ENCODE measurements around the gene RAI2.

RAI2 gene

DNA sequence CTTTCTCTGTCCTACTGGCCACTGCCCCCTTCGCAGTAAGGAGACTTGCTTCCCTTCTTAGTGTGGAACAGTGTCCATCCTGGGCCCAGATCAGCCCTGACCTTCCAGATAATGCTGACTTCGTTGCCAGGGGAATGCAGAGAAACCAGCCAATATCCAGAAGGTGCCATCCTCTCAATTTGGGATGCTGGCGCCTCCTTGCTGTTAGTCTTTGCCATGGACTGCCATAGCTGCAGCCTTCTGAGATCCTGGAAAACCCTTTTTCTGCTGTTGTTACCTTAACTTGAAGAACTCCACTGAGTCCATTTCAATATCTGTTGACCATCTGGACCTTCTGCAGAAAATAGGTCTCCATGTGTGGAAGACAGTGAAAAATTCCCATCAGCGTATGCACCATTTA is 21.8 kb downstream of the RAI2 start:
- H3K14ac ChIP-seq (ENCODE audit: low read length) = no peak overlapping the region
- no peaks in the 10 kb centered on the region for H3K79me1 ChIP-seq (ENCODE audit: low read depth, low read length)
- no peak overlapping the region for H2BK120ac ChIP-seq (ENCODE audit: low read depth, low read length)
- H2AFZ ChIP-seq (ENCODE audit: low read length) = no peak overlapping the region
- no peak overlapping the region for H3K9ac ChIP-seq (ENCODE audit: low read depth, low read length, poor library complexity)
- no peak overlapping the region for H2BK15ac ChIP-seq (ENCODE audit: low read length)
- no peak overlapping the region for H3K18ac ChIP-seq (ENCODE audit: low read length)
- H3K4me2 ChIP-seq (ENCODE audit: insufficient read depth, low read length, poor library complexity, severe bottlenecking) = no peak overlapping the region
- H3K27ac ChIP-seq (replicated peaks; ENCODE audit: low read length) = no peak overlapping the region
- peaks cover 0 to 31% (median 0%) of the 10 kb centered on the region in 3 experiments for H3K27me3 ChIP-seq (ENCODE audit: control insufficient read depth in 3 of 3, insufficient read depth in 3 of 3, low read depth in 1 of 3, low read length in 3 of 3)
- no peak overlapping the region for H3K4ac ChIP-seq (ENCODE audit: low read length)
- no peak overlapping the region for H2AK5ac ChIP-seq (ENCODE audit: low read depth, low read length)
- no CpG with 5 or more reads among the region's 4 CpGs for WGBS, 2 donors (ENCODE audit: extremely low coverage in 2 of 2, insufficient read length in 2 of 2, insufficient replicate concordance in 1 of 2)
- no peaks in the 10 kb centered on the region for H3K36me3 ChIP-seq (replicated peaks in 1 of 2; ENCODE audit: control insufficient read depth in 2 of 2, insufficient read depth in 2 of 2, low read length in 2 of 2)
- H3K23ac ChIP-seq (ENCODE audit: low read depth, low read length, poor library complexity) = no peak overlapping the region
- no peak overlapping the region for H2BK12ac ChIP-seq (ENCODE audit: low read length)
- H2BK5ac ChIP-seq (ENCODE audit: low read length) = no peak overlapping the region
- H3K9me3 ChIP-seq (replicated peaks in 1 of 2; ENCODE audit: control insufficient read depth in 2 of 2, insufficient read depth in 1 of 2, low read depth in 1 of 2, low read length in 2 of 2) = no peaks in the 10 kb centered on the region
- no peak overlapping the region for H3K4me3 ChIP-seq (ENCODE audit: low read length in 2 of 2)
- no peaks in the 10 kb centered on the region for H3K4me1 ChIP-seq (ENCODE audit: control insufficient read depth in 2 of 2, insufficient read depth in 1 of 2, low read depth in 1 of 2, low read length in 2 of 2)
- no peak for DNase-seq (ENCODE audit: low spot score)
- H4K91ac ChIP-seq (ENCODE audit: low read depth, low read length, poor library complexity) = no peak overlapping the region
- H4K8ac ChIP-seq (ENCODE audit: low read depth, low read length) = no peak overlapping the region

GRCh38 chrX:17836830-17837229 is 24.3 kb downstream of the RAI2 start:
- Histone ChIP-seq H3K4me1 (ENCODE audit: control insufficient read depth in 2 of 2, insufficient read depth in 1 of 2, low read depth in 1 of 2, low read length in 2 of 2) (no peaks in the 10 kb centered on the region), H4K8ac (ENCODE audit: low read depth, low read length) (no peak overlapping the region), H3K27me3 (ENCODE audit: control insufficient read depth in 3 of 3, insufficient read depth in 3 of 3, low read depth in 1 of 3, low read length in 3 of 3) (peaks cover 0 to 35% (median 0%) of the 10 kb centered on the region in 3 experiments), H2BK5ac (ENCODE audit: low read length) (no peak overlapping the region), H2AFZ (ENCODE audit: low read length) (no peak overlapping the region), H2BK15ac (ENCODE audit: low read length) (no peak overlapping the region), H3K9me3 (replicated peaks in 1 of 2; ENCODE audit: control insufficient read depth in 2 of 2, insufficient read depth in 1 of 2, low read depth in 1 of 2, low read length in 2 of 2) (no peaks in the 10 kb centered on the region), H3K4me3 (ENCODE audit: low read length in 2 of 2) (no peak overlapping the region), H3K9ac (ENCODE audit: low read depth, low read length, poor library complexity) (no peak overlapping the region), H3K14ac (ENCODE audit: low read length) (no peak overlapping the region), H2BK12ac (ENCODE audit: low read length) (no peak overlapping the region), H3K23ac (ENCODE audit: low read depth, low read length, poor library complexity) (no peak overlapping the region), H4K91ac (ENCODE audit: low read depth, low read length, poor library complexity) (no peak overlapping the region), H3K36me3 (replicated peaks in 1 of 2; ENCODE audit: control insufficient read depth in 2 of 2, insufficient read depth in 2 of 2, low read length in 2 of 2) (no peaks in the 10 kb centered on the region), H3K4ac (ENCODE audit: low read length) (no peak overlapping the region), H3K4me2 (ENCODE audit: insufficient read depth, low read length, poor library complexity, severe bottlenecking) (no peak overlapping the region), H3K18ac (ENCODE audit: low read length) (no peak overlapping the region), H3K27ac (replicated peaks; ENCODE audit: low read length) (no peak overlapping the region), H3K79me1 (ENCODE audit: low read depth, low read length) (no peaks in the 10 kb centered on the region), H2BK120ac (ENCODE audit: low read depth, low read length) (no peak overlapping the region), H2AK5ac (ENCODE audit: low read depth, low read length) (no peak overlapping the region)
- DNase-seq (ENCODE audit: low spot score) = no peak
- WGBS, 2 donors (ENCODE audit: extremely low coverage in 2 of 2, insufficient read length in 2 of 2, insufficient replicate concordance in 1 of 2) = no CpG with 5 or more reads among the region's 3 CpGs

DNA sequence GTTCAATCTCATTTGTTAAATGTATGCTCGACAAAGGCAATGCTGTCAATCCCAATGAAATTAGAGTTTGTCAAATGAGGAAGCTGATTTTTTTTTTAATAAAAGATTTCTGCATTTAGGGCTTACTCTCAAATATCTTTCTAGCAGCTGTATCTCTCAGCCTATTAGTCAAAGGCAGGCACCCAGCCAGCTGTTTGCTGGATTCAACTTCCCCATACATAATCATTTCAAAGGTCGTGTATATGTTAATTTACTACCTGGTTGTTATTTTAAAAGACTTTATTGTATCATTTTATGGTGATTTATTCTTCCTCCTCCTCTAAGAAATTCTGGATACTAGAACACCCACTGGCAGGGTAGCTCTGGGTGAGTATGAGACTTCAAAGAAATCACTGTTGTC is 27.1 kb downstream of the RAI2 start:
- no peak overlapping the region for H4K8ac ChIP-seq (ENCODE audit: low read depth, low read length)
- no peaks in the 10 kb centered on the region for H3K79me1 ChIP-seq (ENCODE audit: low read depth, low read length)
- no peak overlapping the region for H3K27ac ChIP-seq (replicated peaks; ENCODE audit: low read length)
- H3K14ac ChIP-seq (ENCODE audit: low read length) = no peak overlapping the region
- H3K36me3 ChIP-seq (replicated peaks in 1 of 2; ENCODE audit: control insufficient read depth in 2 of 2, insufficient read depth in 2 of 2, low read length in 2 of 2) = no peaks in the 10 kb centered on the region
- no peak overlapping the region for H3K23ac ChIP-seq (ENCODE audit: low read depth, low read length, poor library complexity)
- no peak overlapping the region for H3K4me3 ChIP-seq (ENCODE audit: low read length in 2 of 2)
- no peak overlapping the region for H3K9ac ChIP-seq (ENCODE audit: low read depth, low read length, poor library complexity)
- H2AFZ ChIP-seq (ENCODE audit: low read length) = no peak overlapping the region
- H2AK5ac ChIP-seq (ENCODE audit: low read depth, low read length) = no peak overlapping the region
- H3K4ac ChIP-seq (ENCODE audit: low read length) = no peak overlapping the region
- H2BK120ac ChIP-seq (ENCODE audit: low read depth, low read length) = no peak overlapping the region
- H3K27me3 ChIP-seq (ENCODE audit: control insufficient read depth in 3 of 3, insufficient read depth in 3 of 3, low read depth in 1 of 3, low read length in 3 of 3) = peaks cover 0 to 40% (median 0%) of the 10 kb centered on the region in 3 experiments
- no peak overlapping the region for H2BK5ac ChIP-seq (ENCODE audit: low read length)
- H3K4me1 ChIP-seq (ENCODE audit: control insufficient read depth in 2 of 2, insufficient read depth in 1 of 2, low read depth in 1 of 2, low read length in 2 of 2) = no peaks in the 10 kb centered on the region
- DNase-seq (ENCODE audit: low spot score) = no peak
- no peak overlapping the region for H2BK15ac ChIP-seq (ENCODE audit: low read length)
- WGBS, 2 donors (ENCODE audit: extremely low coverage in 2 of 2, insufficient read length in 2 of 2, insufficient replicate concordance in 1 of 2) = no CpG with 5 or more reads among the region's 2 CpGs
- H3K4me2 ChIP-seq (ENCODE audit: insufficient read depth, low read length, poor library complexity, severe bottlenecking) = no peak overlapping the region
- no peak overlapping the region for H4K91ac ChIP-seq (ENCODE audit: low read depth, low read length, poor library complexity)
- H2BK12ac ChIP-seq (ENCODE audit: low read length) = no peak overlapping the region
- H3K9me3 ChIP-seq (replicated peaks in 1 of 2; ENCODE audit: control insufficient read depth in 2 of 2, insufficient read depth in 1 of 2, low read depth in 1 of 2, low read length in 2 of 2) = no peaks in the 10 kb centered on the region
- no peak overlapping the region for H3K18ac ChIP-seq (ENCODE audit: low read length)

DNA sequence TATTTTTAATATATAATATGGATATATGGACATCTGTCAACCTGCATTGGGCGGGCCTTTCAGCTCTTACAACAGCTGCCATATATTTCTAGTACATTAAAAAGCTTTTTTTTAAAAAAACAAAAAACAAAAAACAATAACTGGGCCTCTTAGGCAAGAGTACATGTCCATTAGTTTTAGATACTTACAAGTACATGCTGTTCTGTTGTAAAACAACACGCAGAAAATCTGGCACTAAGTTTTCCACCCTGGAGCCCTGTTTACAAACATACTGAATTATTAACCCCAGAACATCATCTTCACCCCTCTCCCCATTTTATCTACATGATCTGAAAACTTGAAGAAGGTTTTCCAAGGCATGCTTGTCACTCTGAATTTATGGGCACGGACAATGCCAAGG is 29.8 kb downstream of the RAI2 start:
- Histone ChIP-seq H3K4me3 (ENCODE audit: low read length in 2 of 2) (no peak overlapping the region), H3K14ac (ENCODE audit: low read length) (no peak overlapping the region), H3K23ac (ENCODE audit: low read depth, low read length, poor library complexity) (no peak overlapping the region), H2AFZ (ENCODE audit: low read length) (no peak overlapping the region), H2BK5ac (ENCODE audit: low read length) (no peak overlapping the region), H3K27me3 (ENCODE audit: control insufficient read depth in 3 of 3, insufficient read depth in 3 of 3, low read depth in 1 of 3, low read length in 3 of 3) (peaks cover 0 to 30% (median 0%) of the 10 kb centered on the region in 3 experiments), H3K36me3 (replicated peaks in 1 of 2; ENCODE audit: control insufficient read depth in 2 of 2, insufficient read depth in 2 of 2, low read length in 2 of 2) (no peaks in the 10 kb centered on the region), H2BK120ac (ENCODE audit: low read depth, low read length) (no peak overlapping the region), H3K18ac (ENCODE audit: low read length) (no peak overlapping the region), H3K9ac (ENCODE audit: low read depth, low read length, poor library complexity) (no peak overlapping the region), H3K27ac (replicated peaks; ENCODE audit: low read length) (no peak overlapping the region), H3K4ac (ENCODE audit: low read length) (no peak overlapping the region), H2BK12ac (ENCODE audit: low read length) (no peak overlapping the region), H3K4me2 (ENCODE audit: insufficient read depth, low read length, poor library complexity, severe bottlenecking) (no peak overlapping the region), H2BK15ac (ENCODE audit: low read length) (no peak overlapping the region), H3K4me1 (ENCODE audit: control insufficient read depth in 2 of 2, insufficient read depth in 1 of 2, low read depth in 1 of 2, low read length in 2 of 2) (no peaks in the 10 kb centered on the region), H2AK5ac (ENCODE audit: low read depth, low read length) (no peak overlapping the region), H4K8ac (ENCODE audit: low read depth, low read length) (no peak overlapping the region), H3K79me1 (ENCODE audit: low read depth, low read length) (no peaks in the 10 kb centered on the region), H4K91ac (ENCODE audit: low read depth, low read length, poor library complexity) (no peak overlapping the region), H3K9me3 (replicated peaks in 1 of 2; ENCODE audit: control insufficient read depth in 2 of 2, insufficient read depth in 1 of 2, low read depth in 1 of 2, low read length in 2 of 2) (no peaks in the 10 kb centered on the region)
- DNase-seq (ENCODE audit: low spot score) = no peak
- no CpG with 5 or more reads among the region's 3 CpGs for WGBS, 2 donors (ENCODE audit: extremely low coverage in 2 of 2, insufficient read length in 2 of 2, insufficient replicate concordance in 1 of 2)

Data from neuronal stem cell (in vitro differentiated cells).